Stomach (tissue), 9 donors: Measurements from ENCODE around the gene PSMA6. TPM values are rescaled to one million over a fixed set of nuclear protein-coding genes. Genes with fewer than 3 reads are reported as not detected.
A peak's percentile ranks its signal among the peaks of the same experiment; 100 is the strongest.
"Not testable (repeated sequence)": the region's sequence is repeated elsewhere in the genome, so short reads cannot be mapped to it uniquely, and the experiment has no call there.

Experiments
- DNase-seq, 2 donors: peaks; one replicate each; pipeline versions ENCODE4 v3.0.0 to v3.0.0-alpha.2; 2013 to 2019
- H3K27ac ChIP-seq, 5 donors: fragments of 200-600 bp in 4 of 5; sonication (generic) in 4 of 5; one replicate each; pipeline ENCODE4 v1.5.1; 2013 to 2019; ENCODE audit warnings: mild to moderate bottlenecking in 1 of 5, moderate library complexity in 1 of 5
- H3K27me3 ChIP-seq, 3 donors: fragments of 200-600 bp; sonication (generic); one replicate each; pipeline ENCODE4 v1.5.1; 2017 to 2019; ENCODE audit warnings: mixed run types in 1 of 3
- H3K36me3 ChIP-seq, 4 donors: fragments of 200-600 bp; sonication (generic); 1 replicate in 3 of 4; 2 replicates in 1 of 4; pipeline ENCODE4 v1.5.1; 2016 to 2019
- H3K4me1 ChIP-seq, 4 donors: fragments of 200-600 bp; sonication (generic); one replicate each; pipeline ENCODE4 v1.5.1; 2016 to 2019
- H3K4me3 ChIP-seq, 4 donors: fragments of 200-600 bp; sonication (generic) in 3 of 4; one replicate each; pipeline ENCODE4 v1.5.1; 2016 to 2019; ENCODE audit warnings: mild to moderate bottlenecking in 1 of 4
- H3K9me3 ChIP-seq, 4 donors: fragments of 200-600 bp; sonication (generic); one replicate each; pipeline ENCODE4 v1.5.1; 2016 to 2019
- CTCF ChIP-seq, 7 experiments: fragments of 450-650 bp in 4 of 7; fragments of 200-600 bp in 3 of 7; sonication (generic) in 3 of 7; IDR thresholded peaks; one replicate each; pipeline ENCODE4 v1.5.1; 2016 to 2019; ENCODE audit warnings: antibody characterized with exemption in 7 of 7, control low read depth in 2 of 7, mild to moderate bottlenecking in 1 of 7
- EP300 ChIP-seq: sonication (generic); formaldehyde crosslinking; IDR thresholded peaks from one replicate; pipeline ENCODE4 v1.6.1; 2017; ENCODE audit warnings: antibody characterized with exemption
- POLR2A ChIP-seq, 4 donors: fragments of 450-650 bp; IDR thresholded peaks; one replicate each; pipeline ENCODE4 v1.6.1; 2016; ENCODE audit warnings: antibody characterized with exemption in 4 of 4, control low read depth in 2 of 4, mild to moderate bottlenecking in 1 of 4, moderate library complexity in 1 of 4
- POLR2AphosphoS5 ChIP-seq, 3 donors: sonication (generic); formaldehyde crosslinking; IDR thresholded peaks; one replicate each; pipeline ENCODE4 v1.6.1; 2016; ENCODE audit warnings: antibody characterized with exemption in 3 of 3
- WGBS, 5 donors: extraction: QIAGEN DNeasy Blood & Tissue Kit in 3 of 5; methylation state at CpG; one replicate each; pipeline versions ENCODE4 v1.1.5 to v1.1.7; 2013 to 2018; 5-methylcytosine and 5-hydroxymethylcytosine counted together
- intact Hi-C: fragments of 100-400 bp; cut with DNase I; formaldehyde crosslinking; loops from one replicate; pipeline ENCODE4 v1.15.1; 2023; ENCODE audit warnings: low total_unique reads
- polyA plus RNA-seq, 3 donors: library from polyadenylated mRNA; stranded (reverse); fragments of 200-250 nt; gene quantifications; one replicate each; pipeline ENCODE4 v1.2.3, GENCODE V29; 2013
- total RNA-seq, 5 donors: library from RNA; depleted of rRNA; stranded (reverse); fragments of >200 nt; gene quantifications; one replicate each; pipeline versions ENCODE4 v1.1.0 to v1.2.3, GENCODE V29; 2014 to 2016
- donor health status: healthy with polysubstance abuse.
- donor health status: Bipolar disorder and iron deficiency.
- donor health status: healthy.

PSMA6 gene
- total and polyA plus RNA-seq, 8 donors: 10.7 to 202 (median 159) TPM

- Histone ChIP-seq H3K9me3 (no peaks in the 10 kb centered on the region), H3K27me3 (no peaks in the 10 kb centered on the region), H3K4me3 (no peak overlapping the region), H3K36me3 (no peaks in the 10 kb centered on the region), H3K27ac (peak overlapping the region in 1 of 5 donors; percentile 22), H3K4me1 (peaks cover 0 to 48% (median 3%) of the 10 kb centered on the region in 4 donors)
- TF ChIP-seq EP300 (no peak), POLR2A (IDR thresholded peaks at IDR 0.05) (no peak), CTCF (IDR thresholded peaks at IDR 0.05) (no peak), POLR2AphosphoS5 (IDR thresholded peaks at IDR 0.05) (no peak)
- WGBS, 5 donors: 77 to 84% (median 81%) methylated on average over 4 of the region's 4 CpGs
- intact Hi-C loops: no loop called here
- no peak for DNase-seq
Measured at GRCh38 chr14:35351897-35352273, 59.7 kb downstream of the PSMA6 start.

GRCh38 chr14:35352274-35353233, 60.4 kb downstream of the PSMA6 start:
- Histone ChIP-seq H3K9me3 (no peaks in the 10 kb centered on the region), H3K4me1 (peaks cover 0 to 44% (median 2%) of the 10 kb centered on the region in 4 donors), H3K36me3 (no peaks in the 10 kb centered on the region), H3K4me3 (no peak overlapping the region), H3K27ac (peak overlapping the region in 1 of 5 donors; percentile 24), H3K27me3 (no peaks in the 10 kb centered on the region)
- DNase-seq: no peak
- 77 to 84% (median 80%) methylated on average over 14 to 15 of the region's 15 CpGs for WGBS, 5 donors
- TF ChIP-seq EP300 (no peak), POLR2A (IDR thresholded peaks at IDR 0.05) (no peak), CTCF (IDR thresholded peaks at IDR 0.05) (no peak)
- intact Hi-C loops: no loop called here

GRCh38 chr14:35353409-35354172, 61.4 kb downstream of the PSMA6 start:
- Histone ChIP-seq H3K27me3 (no peaks in the 10 kb centered on the region), H3K9me3 (no peaks in the 10 kb centered on the region), H3K27ac (no peak overlapping the region), H3K4me1 (peaks cover 0 to 39% (median 0%) of the 10 kb centered on the region in 4 donors), H3K36me3 (no peaks in the 10 kb centered on the region), H3K4me3 (no peak overlapping the region)
- TF ChIP-seq POLR2AphosphoS5 (IDR thresholded peaks at IDR 0.05): no peak
- WGBS, 5 donors: 65 to 81% (median 70%) methylated on average over 10 of the region's 10 CpGs
- DNase-seq: peak in 1 of 2 donors; percentile 7
- intact Hi-C loops: no loop called here

GRCh38 chr14:35355235-35355634, 63.1 kb downstream of the PSMA6 start:
- H3K4me3 ChIP-seq, intact Hi-C loops, H3K27ac ChIP-seq, H3K36me3 ChIP-seq, H3K9me3 ChIP-seq, H3K27me3 ChIP-seq: not testable (repeated sequence)
- WGBS, 5 donors: 77 to 92% (median 90%) methylated on average over 6 of the region's 6 CpGs
- peaks cover 0 to 39% (median 0%) of the 10 kb centered on the region in 4 donors for H3K4me1 ChIP-seq
- peak in 1 of 2 donors; percentile 8 for DNase-seq

- Histone ChIP-seq H3K4me3 (no peak overlapping the region), H3K36me3 (no peaks in the 10 kb centered on the region), H3K27me3 (no peaks in the 10 kb centered on the region), H3K9me3 (no peaks in the 10 kb centered on the region), H3K27ac (peak overlapping the region in 1 of 5 donors; percentile 24), H3K4me1 (peaks cover 0 to 39% (median 0%) of the 10 kb centered on the region in 4 donors)
- TF ChIP-seq CTCF (IDR thresholded peaks at IDR 0.05) (no peak), POLR2AphosphoS5 (IDR thresholded peaks at IDR 0.05) (no peak), POLR2A (IDR thresholded peaks at IDR 0.05) (no peak), EP300 (no peak)
- peak in 1 of 2 donors; percentile 81 for DNase-seq
- WGBS, 5 donors: 36 to 49% (median 40%) methylated on average over 5 of the region's 5 CpGs
- intact Hi-C loops: no loop called here
Measured at GRCh38 chr14:35355981-35356841, 64.0 kb downstream of the PSMA6 start.

GRCh38 chr14:35359655-35360054, 67.5 kb downstream of the PSMA6 start:
- H3K4me1 ChIP-seq: peaks cover 0 to 15% (median 4%) of the 10 kb centered on the region in 4 donors
- H3K27me3 ChIP-seq, H3K9me3 ChIP-seq, intact Hi-C loops, H3K4me3 ChIP-seq, H3K36me3 ChIP-seq, H3K27ac ChIP-seq, DNase-seq: not testable (repeated sequence)
- WGBS, 5 donors: 80 to 90% (median 82%) methylated on average over 7 of the region's 7 CpGs
